Measurements from ENCODE around the gene CENATAC. TPM values are rescaled to one million over a fixed set of nuclear protein-coding genes. Genes with fewer than 3 reads are reported as not detected.

Gene CENATAC
- total RNA-seq, 2 experiments from 2014 or later: 47.7 to 60.6 TPM

GRCh38 chr11:119027561-119028345 is 29.8 kb downstream of the CENATAC start:
- POLR2A ChIA-PET: no interaction called here
- no TSS peak for BruUV-seq (replicated peaks)
- H3K9me2 ChIP-seq (ENCODE audit: insufficient read depth, low read length): no peaks in the 10 kb centered on the region
- DNase-seq (ENCODE audit: low spot score): no peak
- H3K27ac ChIP-seq (ENCODE audit: low read depth, low read length, poor library complexity, severe bottlenecking): no peak overlapping the region
- intact Hi-C loops (cut with micrococcal nuclease; ENCODE audit: unreplicated experiment): no loop called here
- no peak overlapping the region for H2AFZ ChIP-seq (ENCODE audit: low read length)
- no peaks in the 10 kb centered on the region for H3K9me3 ChIP-seq (ENCODE audit: low read length)
- no peak for TF ChIP-seq EZH2phosphoT487 (IDR thresholded peaks at IDR 0.05; ENCODE audit: borderline replicate concordance, low read depth, low read length)
- TF ChIP-seq, protein P1, sequence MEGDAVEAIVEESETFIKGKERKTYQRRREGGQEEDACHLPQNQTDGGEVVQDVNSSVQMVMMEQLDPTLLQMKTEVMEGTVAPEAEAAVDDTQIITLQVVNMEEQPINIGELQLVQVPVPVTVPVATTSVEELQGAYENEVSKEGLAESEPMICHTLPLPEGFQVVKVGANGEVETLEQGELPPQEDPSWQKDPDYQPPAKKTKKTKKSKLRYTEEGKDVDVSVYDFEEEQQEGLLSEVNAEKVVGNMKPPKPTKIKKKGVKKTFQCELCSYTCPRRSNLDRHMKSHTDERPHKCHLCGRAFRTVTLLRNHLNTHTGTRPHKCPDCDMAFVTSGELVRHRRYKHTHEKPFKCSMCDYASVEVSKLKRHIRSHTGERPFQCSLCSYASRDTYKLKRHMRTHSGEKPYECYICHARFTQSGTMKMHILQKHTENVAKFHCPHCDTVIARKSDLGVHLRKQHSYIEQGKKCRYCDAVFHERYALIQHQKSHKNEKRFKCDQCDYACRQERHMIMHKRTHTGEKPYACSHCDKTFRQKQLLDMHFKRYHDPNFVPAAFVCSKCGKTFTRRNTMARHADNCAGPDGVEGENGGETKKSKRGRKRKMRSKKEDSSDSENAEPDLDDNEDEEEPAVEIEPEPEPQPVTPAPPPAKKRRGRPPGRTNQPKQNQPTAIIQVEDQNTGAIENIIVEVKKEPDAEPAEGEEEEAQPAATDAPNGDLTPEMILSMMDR (conservative IDR thresholded peaks at IDR 0.05; ENCODE audit: low read length): no peak
- peaks cover 6% of the 10 kb centered on the region; the same call in 1 of the 2 replicates for H3K79me2 ChIP-seq (ENCODE audit: insufficient read depth, low read depth, low read length)
- peaks cover 34% of the 10 kb centered on the region for H3K36me3 ChIP-seq (ENCODE audit: insufficient read depth, low read length)
- CTCF ChIA-PET (ENCODE audit: unreplicated experiment): no interaction called here
- H3K4me2 ChIP-seq (ENCODE audit: low read length): 0 out of 2 replicates have a peak overlapping the region, but pooled peaks have one; percentile 89
- H4K20me1 ChIP-seq (ENCODE audit: insufficient read depth, low read length): no peaks in the 10 kb centered on the region
- H3K4me1 ChIP-seq (ENCODE audit: insufficient read depth, low read length, poor library complexity, severe bottlenecking): peaks cover 21% of the 10 kb centered on the region
- H3K4me3 ChIP-seq (ENCODE audit: low read depth, low read length, poor library complexity, severe bottlenecking): no peak overlapping the region

GRCh38 chr11:119028346-119029068 is 30.6 kb downstream of the CENATAC start:
- Histone ChIP-seq H3K9me3 (ENCODE audit: low read length) (no peaks in the 10 kb centered on the region), H3K9me2 (ENCODE audit: insufficient read depth, low read length) (no peaks in the 10 kb centered on the region), H3K4me1 (ENCODE audit: insufficient read depth, low read length, poor library complexity, severe bottlenecking) (peaks cover 21% of the 10 kb centered on the region), H3K4me2 (ENCODE audit: low read length) (peak overlapping the region; percentile 89), H3K79me2 (ENCODE audit: insufficient read depth, low read depth, low read length) (peaks cover 3% of the 10 kb centered on the region; the same call in 1 of the 2 replicates), H3K4me3 (ENCODE audit: low read depth, low read length, poor library complexity, severe bottlenecking) (no peak overlapping the region), H4K20me1 (ENCODE audit: insufficient read depth, low read length) (no peaks in the 10 kb centered on the region), H3K36me3 (ENCODE audit: insufficient read depth, low read length) (peaks cover 26% of the 10 kb centered on the region), H2AFZ (ENCODE audit: low read length) (no peak overlapping the region), H3K27ac (ENCODE audit: low read depth, low read length, poor library complexity, severe bottlenecking) (no peak overlapping the region)
- ChIA-PET CTCF (ENCODE audit: unreplicated experiment) (no interaction called here), POLR2A (interaction anchor here (1.6 kb wide), 1 partner anchor 28 kb away, joined by 4 read pairs; no protein-coding TSS in a partner anchor)
- no peak for DNase-seq (ENCODE audit: low spot score)
- no TSS peak for BruUV-seq (replicated peaks)
- intact Hi-C loops (cut with micrococcal nuclease; ENCODE audit: unreplicated experiment): no loop called here
- TF ChIP-seq EZH2phosphoT487 (IDR thresholded peaks at IDR 0.05; ENCODE audit: borderline replicate concordance, low read depth, low read length): no peak
- TF ChIP-seq, protein P1 (conservative IDR thresholded peaks at IDR 0.05; ENCODE audit: low read length): no peak

DNA sequence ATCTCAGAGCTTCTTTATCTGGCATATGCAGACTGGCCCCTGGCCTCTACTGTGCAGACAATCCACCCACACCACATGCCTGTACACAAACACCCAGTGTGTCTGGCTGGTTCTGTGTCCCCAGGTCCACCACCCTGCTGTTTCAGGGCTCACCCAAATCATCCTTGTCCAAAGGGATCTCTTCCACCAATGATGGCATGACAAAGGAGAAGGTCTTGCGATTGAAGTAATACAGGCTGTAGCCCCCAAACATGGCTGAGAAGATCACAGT is 31.1 kb downstream of the CENATAC start:
- Histone ChIP-seq H3K9me3 (ENCODE audit: low read length) (no peaks in the 10 kb centered on the region), H3K4me1 (ENCODE audit: insufficient read depth, low read length, poor library complexity, severe bottlenecking) (peaks cover 21% of the 10 kb centered on the region), H3K79me2 (ENCODE audit: insufficient read depth, low read depth, low read length) (no peaks in the 10 kb centered on the region), H3K4me3 (ENCODE audit: low read depth, low read length, poor library complexity, severe bottlenecking) (peak overlapping the region; percentile 80), H3K36me3 (ENCODE audit: insufficient read depth, low read length) (peaks cover 21% of the 10 kb centered on the region), H3K27ac (ENCODE audit: low read depth, low read length, poor library complexity, severe bottlenecking) (peak overlapping the region; percentile 4), H3K4me2 (ENCODE audit: low read length) (peak overlapping the region; percentile 89), H2AFZ (ENCODE audit: low read length) (no peak overlapping the region), H4K20me1 (ENCODE audit: insufficient read depth, low read length) (no peaks in the 10 kb centered on the region), H3K9me2 (ENCODE audit: insufficient read depth, low read length) (no peaks in the 10 kb centered on the region)
- TF ChIP-seq EZH2phosphoT487 (IDR thresholded peaks at IDR 0.05; ENCODE audit: borderline replicate concordance, low read depth, low read length): no peak
- TF ChIP-seq, protein P1 (conservative IDR thresholded peaks at IDR 0.05; ENCODE audit: low read length): no peak
- intact Hi-C loops (cut with micrococcal nuclease; ENCODE audit: unreplicated experiment): no loop called here
- no peak for DNase-seq (ENCODE audit: low spot score)
- no TSS peak for BruUV-seq (replicated peaks)
- POLR2A ChIA-PET: interaction anchor here (0.6 to 1.6 kb wide), 2 partner anchors 27 to 86 kb away, joined by 4 to 5 read pairs; no protein-coding TSS in a partner anchor
- CTCF ChIA-PET (ENCODE audit: unreplicated experiment): no interaction called here
